Measurements from ENCODE around the gene ANKAR.

DNA sequence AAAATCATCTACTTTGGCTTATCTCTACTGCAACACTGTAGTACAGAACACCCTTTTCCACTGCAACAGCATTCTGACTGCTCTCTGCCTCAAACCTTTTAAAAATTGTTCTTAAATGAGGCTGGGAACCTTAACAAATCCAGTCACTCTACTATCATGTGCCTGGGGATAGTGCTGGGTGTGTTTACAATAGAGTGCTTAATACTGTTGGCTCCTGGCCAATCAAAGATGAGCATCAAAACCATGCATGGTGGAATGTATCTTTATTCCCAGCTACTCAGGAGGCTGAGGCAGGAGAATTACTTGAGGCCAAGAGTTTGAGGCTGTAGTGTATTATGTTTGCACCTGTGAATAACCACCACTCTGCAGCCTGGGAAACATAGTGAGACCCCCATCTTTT lies 7.4 kb downstream of the ANKAR start:
- TF ChIP-seq, protein P1, sequence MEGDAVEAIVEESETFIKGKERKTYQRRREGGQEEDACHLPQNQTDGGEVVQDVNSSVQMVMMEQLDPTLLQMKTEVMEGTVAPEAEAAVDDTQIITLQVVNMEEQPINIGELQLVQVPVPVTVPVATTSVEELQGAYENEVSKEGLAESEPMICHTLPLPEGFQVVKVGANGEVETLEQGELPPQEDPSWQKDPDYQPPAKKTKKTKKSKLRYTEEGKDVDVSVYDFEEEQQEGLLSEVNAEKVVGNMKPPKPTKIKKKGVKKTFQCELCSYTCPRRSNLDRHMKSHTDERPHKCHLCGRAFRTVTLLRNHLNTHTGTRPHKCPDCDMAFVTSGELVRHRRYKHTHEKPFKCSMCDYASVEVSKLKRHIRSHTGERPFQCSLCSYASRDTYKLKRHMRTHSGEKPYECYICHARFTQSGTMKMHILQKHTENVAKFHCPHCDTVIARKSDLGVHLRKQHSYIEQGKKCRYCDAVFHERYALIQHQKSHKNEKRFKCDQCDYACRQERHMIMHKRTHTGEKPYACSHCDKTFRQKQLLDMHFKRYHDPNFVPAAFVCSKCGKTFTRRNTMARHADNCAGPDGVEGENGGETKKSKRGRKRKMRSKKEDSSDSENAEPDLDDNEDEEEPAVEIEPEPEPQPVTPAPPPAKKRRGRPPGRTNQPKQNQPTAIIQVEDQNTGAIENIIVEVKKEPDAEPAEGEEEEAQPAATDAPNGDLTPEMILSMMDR (IDR thresholded peaks at IDR 0.05; ENCODE audit: low read length), result no peak
- no peak for TF ChIP-seq EZH2 (IDR thresholded peaks at IDR 0.05; ENCODE audit: borderline replicate concordance, low read length)
